NCI-H187 treated with DMSO at 0.1 percent for 48 hours (cell line): ENCODE results near the gene PCDHA11.
"Not testable (repeated sequence)": the region's sequence is repeated elsewhere in the genome, so short reads cannot be mapped to it uniquely, and the experiment has no call there.

Source experiments
- DNase-seq: peaks from one replicate; lab custom pipeline; 2025; lab: John Stamatoyannopoulos, UW

PCDHA11 gene

GRCh38 chr5:140868721-140869554 is at the start of gene PCDHA11:
TSS of gene PCDHA11 (plus strand) at chr5:140868957. CDS start at chr5:140869104, 147 bp downstream.
- DNase-seq, result no peak

- no peak for DNase-seq
These were observed 47.1 kb upstream of the PCDHA11 start, which contains the start of gene PCDHA5 for GRCh38 chr5:140821375-140822280. TSS of gene PCDHA5 (plus strand) at chr5:140821613.

GRCh38 chr5:140822281-140822629 is 46.5 kb upstream of the PCDHA11 start:
- DNase-seq, result no peak

DNA sequence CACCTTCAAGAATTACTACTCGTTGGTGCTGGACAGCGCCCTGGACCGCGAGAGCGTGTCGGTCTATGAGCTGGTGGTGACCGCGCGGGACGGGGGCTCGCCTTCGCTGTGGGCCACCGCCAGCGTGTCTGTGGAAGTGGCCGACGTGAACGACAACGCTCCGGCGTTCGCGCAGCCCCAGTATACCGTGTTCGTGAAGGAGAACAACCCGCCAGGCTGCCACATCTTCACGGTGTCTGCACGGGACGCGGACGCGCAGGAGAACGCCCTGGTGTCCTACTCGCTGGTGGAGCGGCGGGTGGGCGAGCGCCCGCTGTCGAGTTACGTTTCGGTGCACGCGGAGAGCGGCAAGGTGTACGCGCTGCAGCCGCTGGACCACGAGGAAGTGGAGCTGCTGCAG is 45.8 kb upstream of the PCDHA11 start:
- DNase-seq, result not testable (repeated sequence)

- DNase-seq, result no peak
These were observed 45.3 kb upstream of the PCDHA11 start for GRCh38 chr5:140823475-140823874.

DNA sequence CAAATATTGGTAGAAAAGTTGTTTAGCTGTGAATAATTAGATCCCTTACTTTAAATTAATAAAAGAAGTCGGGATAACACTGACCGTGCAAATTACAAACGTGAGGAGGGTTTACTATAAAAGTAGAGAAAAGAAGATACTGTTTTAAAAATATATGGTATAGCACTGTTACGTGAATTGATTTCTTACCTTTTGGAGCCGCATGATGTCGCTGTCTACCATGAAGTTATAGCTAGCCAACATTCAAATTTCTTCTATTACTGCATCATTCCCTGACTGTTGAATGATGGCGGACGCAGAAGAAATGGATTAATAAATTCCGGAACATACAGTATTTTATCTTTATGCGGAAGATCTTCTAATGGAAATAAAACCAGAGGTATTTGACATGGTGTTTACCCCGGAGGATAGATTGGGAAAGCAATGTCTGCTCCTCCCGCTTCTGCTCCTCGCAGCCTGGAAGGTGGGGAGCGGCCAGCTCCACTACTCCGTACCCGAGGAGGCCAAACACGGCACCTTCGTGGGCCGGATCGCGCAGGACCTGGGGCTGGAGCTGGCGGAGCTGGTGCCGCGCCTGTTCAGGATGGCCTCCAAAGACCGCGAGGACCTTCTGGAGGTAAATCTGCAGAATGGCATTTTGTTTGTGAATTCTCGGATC is 40.9 kb upstream of the PCDHA11 start, which contains the start of gene PCDHA6:
TSS of gene PCDHA6 (plus strand) at position 257 of the 658 bp plus-strand sequence. CDS start at position 389, 132 bp downstream.
- no peak for DNase-seq

DNA sequence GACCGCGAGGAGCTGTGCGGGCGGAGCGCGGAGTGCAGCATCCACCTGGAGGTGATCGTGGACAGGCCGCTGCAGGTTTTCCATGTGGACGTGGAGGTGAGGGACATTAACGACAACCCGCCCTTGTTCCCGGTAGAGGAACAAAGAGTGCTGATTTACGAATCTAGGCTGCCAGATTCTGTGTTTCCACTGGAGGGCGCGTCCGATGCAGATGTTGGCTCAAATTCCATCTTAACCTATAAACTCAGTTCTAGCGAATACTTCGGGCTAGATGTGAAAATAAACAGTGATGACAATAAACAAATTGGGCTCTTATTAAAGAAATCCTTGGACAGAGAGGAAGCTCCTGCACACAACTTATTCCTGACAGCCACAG is 40.4 kb upstream of the PCDHA11 start:
- no peak for DNase-seq

DNA sequence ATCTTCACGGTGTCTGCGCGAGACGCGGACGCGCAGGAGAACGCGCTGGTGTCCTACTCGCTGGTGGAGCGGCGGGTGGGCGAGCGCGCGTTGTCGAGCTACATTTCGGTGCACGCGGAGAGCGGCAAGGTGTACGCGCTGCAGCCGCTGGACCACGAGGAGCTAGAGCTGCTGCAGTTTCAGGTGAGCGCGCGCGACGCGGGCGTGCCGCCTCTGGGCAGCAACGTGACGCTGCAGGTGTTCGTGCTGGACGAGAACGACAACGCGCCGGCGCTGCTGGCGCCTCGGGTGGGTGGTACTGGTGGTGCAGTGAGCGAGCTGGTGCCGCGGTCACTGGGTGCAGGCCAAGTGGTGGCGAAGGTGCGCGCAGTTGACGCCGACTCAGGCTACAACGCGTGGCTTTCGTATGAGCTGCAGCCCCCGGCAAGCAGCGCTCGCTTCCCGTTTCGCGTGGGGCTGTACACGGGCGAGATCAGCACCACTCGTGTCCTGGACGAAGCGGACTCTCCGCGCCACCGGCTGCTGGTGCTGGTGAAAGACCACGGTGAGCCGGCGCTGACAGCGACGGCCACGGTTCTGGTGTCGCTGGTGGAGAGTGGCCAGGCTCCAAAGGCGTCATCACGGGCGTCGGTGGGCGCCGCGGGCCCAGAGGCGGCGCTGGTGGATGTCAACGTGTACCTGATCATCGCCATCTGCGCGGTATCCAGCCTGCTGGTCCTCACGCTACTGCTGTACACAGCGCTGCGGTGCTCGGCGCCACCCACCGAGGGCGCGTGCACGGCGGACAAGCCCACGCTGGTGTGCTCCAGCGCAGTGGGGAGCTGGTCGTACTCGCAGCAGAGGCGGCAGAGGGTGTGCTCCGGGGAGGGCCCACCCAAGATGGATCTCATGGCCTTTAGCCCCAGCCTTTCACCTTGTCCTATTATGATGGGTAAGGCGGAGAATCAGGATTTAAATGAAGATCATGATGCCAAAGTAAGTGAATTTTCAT is 39.0 kb upstream of the PCDHA11 start:
- not testable (repeated sequence) for DNase-seq

DNA sequence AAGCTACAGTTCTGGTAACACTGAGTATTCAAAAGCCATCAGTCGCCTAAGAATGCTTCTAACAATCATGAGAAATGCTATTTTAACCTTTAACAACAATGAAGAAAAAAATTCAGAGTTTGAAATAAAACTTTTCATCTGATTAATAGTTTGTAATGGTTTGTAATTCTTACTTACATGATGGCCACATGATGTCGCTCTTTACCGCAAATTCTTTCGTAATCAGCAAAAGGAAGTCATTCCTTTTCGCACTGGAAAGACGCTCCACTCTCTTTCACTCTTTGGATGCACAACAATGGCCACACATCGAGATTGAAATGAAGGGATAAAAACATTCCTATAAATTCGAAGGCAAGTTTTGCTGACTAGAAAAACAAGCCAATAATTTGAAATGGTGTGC is 34.8 kb upstream of the PCDHA11 start, which contains the start of gene PCDHA7:
TSS of gene PCDHA7 (plus strand) at position 277 of the 400 bp plus-strand sequence. CDS start at position 392, 115 bp downstream.
- DNase-seq, result no peak

DNA sequence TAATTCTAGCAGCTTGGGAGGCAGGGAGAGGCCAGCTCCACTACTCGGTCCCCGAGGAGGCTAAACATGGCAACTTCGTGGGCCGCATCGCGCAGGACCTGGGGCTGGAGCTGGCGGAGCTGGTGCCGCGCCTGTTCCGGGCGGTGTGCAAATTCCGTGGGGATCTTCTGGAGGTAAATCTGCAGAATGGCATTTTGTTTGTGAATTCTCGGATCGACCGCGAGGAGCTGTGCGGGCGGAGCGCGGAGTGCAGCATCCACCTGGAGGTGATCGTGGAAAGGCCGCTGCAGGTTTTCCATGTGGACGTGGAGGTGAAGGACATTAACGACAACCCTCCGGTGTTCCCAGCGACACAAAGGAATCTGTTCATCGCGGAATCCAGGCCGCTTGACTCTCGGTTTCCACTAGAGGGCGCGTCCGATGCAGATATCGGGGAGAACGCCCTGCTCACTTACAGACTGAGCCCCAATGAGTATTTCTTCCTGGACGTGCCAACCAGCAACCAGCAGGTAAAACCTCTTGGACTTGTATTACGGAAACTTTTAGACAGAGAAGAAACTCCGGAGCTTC is 34.2 kb upstream of the PCDHA11 start:
- DNase-seq, result not testable (repeated sequence)

- DNase-seq, result no peak
These were observed 32.9 kb upstream of the PCDHA11 start for GRCh38 chr5:140835622-140836510.

GRCh38 chr5:140840978-140841962 is 27.5 kb upstream of the PCDHA11 start, which contains the start of gene PCDHA8:
TSS of gene PCDHA8 (plus strand) at chr5:140841187. CDS start at chr5:140841322, 135 bp downstream.
- DNase-seq, result no peak

- no peak for DNase-seq
These were observed 25.7 kb upstream of the PCDHA11 start for GRCh38 chr5:140842798-140843733.

- DNase-seq, result not testable (repeated sequence)
These were observed 20.3 kb upstream of the PCDHA11 start, which contains the start of gene PCDHA9 for GRCh38 chr5:140848139-140849102. TSS of gene PCDHA9 (plus strand) at chr5:140848382. CDS start at chr5:140848496, 114 bp downstream.

DNA sequence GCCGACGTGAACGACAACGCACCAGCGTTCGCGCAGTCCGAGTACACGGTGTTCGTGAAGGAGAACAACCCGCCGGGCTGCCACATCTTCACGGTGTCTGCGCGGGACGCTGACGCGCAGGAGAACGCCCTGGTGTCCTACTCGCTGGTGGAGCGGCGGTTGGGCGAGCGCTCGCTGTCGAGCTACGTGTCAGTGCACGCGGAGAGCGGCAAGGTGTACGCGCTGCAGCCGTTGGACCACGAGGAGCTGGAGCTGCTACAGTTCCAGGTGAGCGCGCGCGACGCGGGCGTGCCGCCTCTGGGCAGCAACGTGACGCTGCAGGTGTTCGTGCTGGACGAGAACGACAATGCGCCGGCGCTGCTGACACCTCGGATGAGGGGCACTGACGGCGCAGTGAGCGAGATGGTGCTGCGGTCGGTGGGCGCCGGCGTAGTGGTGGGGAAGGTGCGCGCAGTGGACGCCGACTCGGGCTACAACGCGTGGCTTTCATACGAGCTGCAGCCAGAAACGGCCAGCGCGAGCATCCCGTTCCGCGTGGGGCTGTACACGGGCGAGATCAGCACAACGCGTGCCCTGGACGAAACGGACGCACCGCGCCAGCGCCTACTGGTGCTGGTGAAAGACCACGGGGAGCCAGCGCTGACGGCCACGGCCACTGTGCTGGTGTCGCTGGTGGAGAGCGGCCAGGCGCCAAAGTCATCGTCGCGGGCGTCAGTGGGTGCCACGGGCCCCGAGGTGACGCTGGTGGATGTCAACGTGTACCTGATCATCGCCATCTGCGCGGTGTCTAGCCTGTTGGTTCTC is 18.7 kb upstream of the PCDHA11 start:
- DNase-seq, result not testable (repeated sequence)
